Measurements from ENCODE around the gene QRFP.

QRFP gene

GRCh38 chr9:130931508-130932254, 35.1 kb upstream of the QRFP start:
- TF ChIP-seq CTCF (conservative IDR thresholded peaks at IDR 0.05) = no peak
- H3K27ac ChIP-seq = peak overlapping the region; percentile 28

GRCh38 chr9:130930804-130931349, 34.3 kb upstream of the QRFP start:
- TF ChIP-seq CTCF (conservative IDR thresholded peaks at IDR 0.05) = no peak
- H3K27ac ChIP-seq = peak overlapping the region; percentile 28; the same call in 1 of the 2 replicates

- TF ChIP-seq CTCF (conservative IDR thresholded peaks at IDR 0.05) = no peak
Measured at GRCh38 chr9:130930132-130930803, 33.7 kb upstream of the QRFP start.

GRCh38 chr9:130929571-130930038, 33.0 kb upstream of the QRFP start:
- no peak overlapping the region for H3K27ac ChIP-seq
- no peak for TF ChIP-seq CTCF (conservative IDR thresholded peaks at IDR 0.05)

More at GRCh38 chr9:130930132-130930803, 33.7 kb upstream of the QRFP start:
- H3K27ac ChIP-seq = no peak overlapping the region

- TF ChIP-seq CTCF (conservative IDR thresholded peaks at IDR 0.05) = no peak
- H3K27ac ChIP-seq = peak overlapping the region; percentile 36; the same call in 1 of the 2 replicates
Measured at GRCh38 chr9:130927995-130928900, 31.6 kb upstream of the QRFP start.

GRCh38 chr9:130927338-130927737, 30.7 kb upstream of the QRFP start:
- peak overlapping the region; percentile 36; the same call in 1 of the 2 replicates for H3K27ac ChIP-seq

More at GRCh38 chr9:130927338-130927737, 30.7 kb upstream of the QRFP start:
- TF ChIP-seq CTCF (conservative IDR thresholded peaks at IDR 0.05) = no peak
